ENCODE data around the gene MYCBP2. TPM values are rescaled to one million over a fixed set of nuclear protein-coding genes. Genes with fewer than 3 reads are reported as not detected.
A peak's percentile ranks its signal among the peaks of the same experiment; 100 is the strongest.

Gene MYCBP2
- total RNA-seq, 3 donors from 2014 or later: 179 to 282 (median 181) TPM

DNA sequence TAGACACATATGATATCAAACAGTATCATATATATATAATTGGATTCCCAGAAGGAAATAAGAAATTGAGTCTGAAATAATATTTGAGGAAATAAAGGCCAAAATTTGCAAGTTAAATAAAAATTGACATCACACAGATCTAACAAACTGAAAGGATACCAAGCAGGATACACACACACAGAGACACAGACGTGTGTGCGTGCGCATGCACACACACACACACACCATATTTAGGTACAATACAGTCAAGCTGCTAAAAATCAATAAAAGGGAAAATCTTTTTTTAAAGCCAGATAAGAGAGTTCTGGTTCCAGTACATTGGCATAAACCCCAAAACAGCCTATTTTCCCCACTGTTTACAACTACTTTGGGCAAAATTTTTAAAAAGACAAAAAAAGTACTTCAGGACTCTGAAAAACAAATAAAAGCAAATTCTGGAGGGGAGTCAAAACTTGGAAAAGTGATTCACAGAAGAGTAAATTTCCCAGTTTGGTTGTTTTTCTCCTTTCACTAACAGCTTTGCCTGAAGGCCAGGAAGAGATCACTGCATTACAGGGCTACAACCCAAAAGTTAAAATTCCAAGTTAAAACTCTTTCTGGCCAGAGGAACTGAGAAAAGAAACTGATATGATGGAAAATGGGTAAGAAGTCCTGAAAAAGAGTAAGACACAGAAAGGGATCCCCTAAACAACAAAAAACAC is 16.2 kb downstream of the MYCBP2 start:
- H3K4me1 ChIP-seq: peaks cover 0 to 4% of the 10 kb centered on the region in 2 donors

DNA sequence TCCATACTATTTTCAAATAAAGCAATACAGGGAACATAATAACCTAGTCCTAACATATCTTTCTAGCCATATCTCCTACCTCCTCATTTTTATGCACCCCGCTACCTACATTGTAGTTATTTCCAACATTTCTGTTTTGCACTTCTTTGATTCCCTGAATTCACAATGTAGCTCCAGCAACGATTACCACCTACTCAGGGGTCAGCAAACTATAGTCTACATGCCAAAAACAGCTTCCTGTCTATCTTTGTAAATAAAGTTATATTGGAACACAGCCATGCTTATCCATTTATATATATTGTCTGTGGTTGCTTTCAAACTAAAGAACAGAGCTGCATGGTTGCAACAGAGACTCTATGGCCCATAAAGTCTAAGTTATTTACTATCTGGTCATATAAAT is 16.7 kb downstream of the MYCBP2 start:
- TF ChIP-seq POLR2AphosphoS5 (IDR thresholded peaks at IDR 0.05) (no peak), POLR2A (IDR thresholded peaks at IDR 0.05) (no peak)
- TF ChIP-seq, protein P1, sequence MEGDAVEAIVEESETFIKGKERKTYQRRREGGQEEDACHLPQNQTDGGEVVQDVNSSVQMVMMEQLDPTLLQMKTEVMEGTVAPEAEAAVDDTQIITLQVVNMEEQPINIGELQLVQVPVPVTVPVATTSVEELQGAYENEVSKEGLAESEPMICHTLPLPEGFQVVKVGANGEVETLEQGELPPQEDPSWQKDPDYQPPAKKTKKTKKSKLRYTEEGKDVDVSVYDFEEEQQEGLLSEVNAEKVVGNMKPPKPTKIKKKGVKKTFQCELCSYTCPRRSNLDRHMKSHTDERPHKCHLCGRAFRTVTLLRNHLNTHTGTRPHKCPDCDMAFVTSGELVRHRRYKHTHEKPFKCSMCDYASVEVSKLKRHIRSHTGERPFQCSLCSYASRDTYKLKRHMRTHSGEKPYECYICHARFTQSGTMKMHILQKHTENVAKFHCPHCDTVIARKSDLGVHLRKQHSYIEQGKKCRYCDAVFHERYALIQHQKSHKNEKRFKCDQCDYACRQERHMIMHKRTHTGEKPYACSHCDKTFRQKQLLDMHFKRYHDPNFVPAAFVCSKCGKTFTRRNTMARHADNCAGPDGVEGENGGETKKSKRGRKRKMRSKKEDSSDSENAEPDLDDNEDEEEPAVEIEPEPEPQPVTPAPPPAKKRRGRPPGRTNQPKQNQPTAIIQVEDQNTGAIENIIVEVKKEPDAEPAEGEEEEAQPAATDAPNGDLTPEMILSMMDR (IDR thresholded peaks at IDR 0.05): no peak
- Histone ChIP-seq H3K27me3 (no peaks in the 10 kb centered on the region), H3K27ac (peak overlapping the region in 1 of 2 donors; percentile 46), H3K4me3 (peak overlapping the region in 1 of 3 donors; percentile 9), H3K4me1 (peaks cover 0 to 4% of the 10 kb centered on the region in 2 donors), H3K9me3 (no peaks in the 10 kb centered on the region), H3K36me3 (no peaks in the 10 kb centered on the region)
- intact Hi-C loops (cut with DNase I; ENCODE audit: low total_unique reads): no loop called here
- DNase-seq (ENCODE audit: low spot score in 2 of 2): no peak

More for the DNA sequence above, 16.2 kb downstream of the MYCBP2 start:
- no peaks in the 10 kb centered on the region for H3K36me3 ChIP-seq
- TF ChIP-seq POLR2AphosphoS5 (IDR thresholded peaks at IDR 0.05) (no peak), POLR2A (IDR thresholded peaks at IDR 0.05) (no peak)
- TF ChIP-seq, protein P1 (IDR thresholded peaks at IDR 0.05): no peak
- H3K27me3 ChIP-seq: no peaks in the 10 kb centered on the region
- no peak for DNase-seq (ENCODE audit: low spot score in 2 of 2)
- H3K4me3 ChIP-seq: no peak overlapping the region
- intact Hi-C loops (cut with DNase I; ENCODE audit: low total_unique reads): no loop called here
- H3K27ac ChIP-seq: peak overlapping the region in 1 of 2 donors; percentile 46
- no peaks in the 10 kb centered on the region for H3K9me3 ChIP-seq

DNA sequence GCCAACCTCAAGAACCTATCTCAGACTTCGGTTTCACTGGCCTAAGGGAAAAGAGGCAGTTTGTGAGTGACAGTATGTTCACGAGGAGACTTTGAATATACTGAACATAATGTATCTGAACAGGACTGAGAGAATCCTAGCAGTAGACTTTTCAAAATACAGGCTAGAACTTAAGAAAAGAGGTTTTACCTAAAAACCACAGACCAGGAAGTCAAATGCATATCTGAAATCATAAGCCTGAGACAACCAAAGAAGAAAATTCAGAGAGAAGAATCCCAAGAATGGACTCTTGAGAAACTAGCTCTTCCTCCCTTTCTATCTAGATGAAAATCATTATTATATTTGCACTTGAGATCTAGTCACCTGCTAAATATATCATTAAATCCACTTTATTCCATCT is 17.6 kb downstream of the MYCBP2 start:
- Histone ChIP-seq H3K36me3 (no peaks in the 10 kb centered on the region), H3K4me3 (no peak overlapping the region), H3K27ac (no peak overlapping the region), H3K27me3 (no peaks in the 10 kb centered on the region), H3K9me3 (no peaks in the 10 kb centered on the region), H3K4me1 (peaks cover 0 to 4% of the 10 kb centered on the region in 2 donors)
- DNase-seq (ENCODE audit: low spot score in 2 of 2): no peak
- TF ChIP-seq, protein P1 (IDR thresholded peaks at IDR 0.05): no peak
- TF ChIP-seq POLR2A (IDR thresholded peaks at IDR 0.05): no peak
- no peak for TF ChIP-seq POLR2AphosphoS5 (IDR thresholded peaks at IDR 0.05)
- intact Hi-C loops (cut with DNase I; ENCODE audit: low total_unique reads): no loop called here

DNA sequence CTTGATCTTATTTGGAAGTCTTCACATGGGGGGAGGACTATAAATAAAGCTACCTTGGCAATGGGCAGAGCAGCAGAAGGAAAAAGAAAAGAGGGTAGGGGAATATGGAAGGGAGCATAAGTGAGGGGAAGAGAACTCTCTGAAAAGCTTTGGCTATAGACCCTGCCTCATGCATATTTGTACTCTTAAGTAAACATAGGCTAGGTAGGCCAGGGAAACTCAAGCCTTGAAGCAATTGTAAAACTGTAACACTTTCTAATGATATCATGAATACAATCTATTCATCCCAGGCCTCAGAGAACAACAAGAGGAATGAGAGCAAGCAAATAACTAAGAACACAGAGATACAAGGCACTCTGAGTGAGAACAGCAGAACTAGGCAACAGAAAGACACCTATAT is 20.4 kb downstream of the MYCBP2 start:
- TF ChIP-seq, protein P1 (IDR thresholded peaks at IDR 0.05): no peak
- DNase-seq (ENCODE audit: low spot score in 2 of 2): no peak
- Histone ChIP-seq H3K27me3 (no peaks in the 10 kb centered on the region), H3K4me3 (no peak overlapping the region), H3K27ac (peak overlapping the region; percentile 48 to 49), H3K9me3 (no peaks in the 10 kb centered on the region), H3K4me1 (peaks cover 0 to 4% of the 10 kb centered on the region in 2 donors), H3K36me3 (no peaks in the 10 kb centered on the region)
- intact Hi-C loops (cut with DNase I; ENCODE audit: low total_unique reads): no loop called here

DNA sequence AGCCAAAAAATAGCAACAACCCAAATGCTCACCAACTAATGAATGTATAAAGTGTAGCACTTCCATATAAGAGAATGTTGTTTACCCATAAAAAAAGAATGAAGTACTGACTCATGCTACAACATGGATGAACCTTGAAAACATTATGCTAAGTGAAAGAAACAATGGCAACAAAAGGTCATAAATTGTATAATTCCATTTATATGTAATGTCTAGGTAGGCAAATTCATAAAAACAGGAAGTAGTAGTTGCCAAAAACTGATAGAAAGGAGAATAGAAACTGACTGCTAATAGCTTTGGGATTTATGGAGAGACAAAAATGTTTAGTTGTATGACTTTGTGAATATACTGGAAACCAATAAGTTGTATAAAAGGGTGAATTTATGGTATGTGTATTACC is 21.6 kb downstream of the MYCBP2 start:
- TF ChIP-seq, protein P1 (IDR thresholded peaks at IDR 0.05): no peak
- TF ChIP-seq POLR2AphosphoS5 (IDR thresholded peaks at IDR 0.05) (no peak), POLR2A (IDR thresholded peaks at IDR 0.05) (no peak)
- intact Hi-C loops (cut with DNase I; ENCODE audit: low total_unique reads): no loop called here
- no peak overlapping the region for H3K27ac ChIP-seq

More for the DNA sequence above, 21.6 kb downstream of the MYCBP2 start:
- Histone ChIP-seq H3K9me3 (no peaks in the 10 kb centered on the region), H3K4me1 (peaks cover 0 to 4% of the 10 kb centered on the region in 2 donors), H3K36me3 (no peaks in the 10 kb centered on the region), H3K4me3 (no peak overlapping the region), H3K27me3 (no peaks in the 10 kb centered on the region)
- no peak for DNase-seq (ENCODE audit: low spot score in 2 of 2)
